Activated T-cell treated with anti-CD3 and anti-CD28 coated beads for 1 hour (primary cell): Measurements from ENCODE around the gene QRICH1.
"Not testable (repeated sequence)": the region's sequence is repeated elsewhere in the genome, so short reads cannot be mapped to it uniquely, and the experiment has no call there.

Experiments used
- DNase-seq: peaks from one replicate; pipeline ENCODE4 v3.0.0-alpha.2; 2020; ENCODE audit warnings: low read depth

QRICH1 gene

GRCh38 chr3:49017229-49017970, 76.5 kb downstream of the QRICH1 start:
- no peak for DNase-seq

DNA sequence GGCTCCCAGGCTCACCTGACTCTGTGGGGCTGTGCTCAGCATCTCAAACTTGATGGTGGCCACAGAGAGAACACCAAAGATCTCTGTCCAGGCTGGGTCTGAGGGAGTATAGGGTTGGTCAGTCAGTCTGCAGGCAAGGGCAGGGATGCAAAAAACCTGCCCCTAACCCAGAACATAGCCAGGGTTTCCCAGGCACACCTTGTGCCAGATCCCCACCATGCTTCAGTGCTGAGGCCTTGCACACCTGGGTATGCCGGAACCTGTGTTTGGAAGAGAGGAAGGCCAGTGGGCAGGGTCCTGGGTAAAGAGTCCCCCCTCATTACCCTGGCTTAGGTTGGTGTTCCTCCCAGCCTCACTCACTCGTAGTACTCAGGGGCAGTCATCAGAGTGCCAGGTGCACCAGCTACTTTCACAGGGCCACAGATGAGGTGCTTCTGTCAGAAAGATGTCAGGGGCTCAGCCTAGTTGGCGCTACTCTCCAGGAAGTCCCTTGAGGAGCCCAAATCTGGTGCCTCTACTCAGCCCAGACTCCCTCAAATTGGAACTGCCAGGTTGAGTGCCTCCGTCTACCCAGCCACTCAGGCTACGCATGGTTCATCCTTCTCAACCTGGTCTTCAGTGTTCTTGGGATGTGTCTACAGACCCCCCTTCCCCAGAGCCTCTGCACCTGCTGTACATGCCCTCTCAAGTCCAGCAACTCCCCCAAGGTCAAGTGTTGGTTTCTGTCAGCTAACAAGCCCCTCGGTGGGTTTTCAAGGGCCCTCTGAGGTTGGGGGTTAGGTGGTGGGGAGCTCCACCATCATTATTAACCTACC, 77.2 kb downstream of the QRICH1 start:
- DNase-seq = no peak

- DNase-seq = no peak
These were observed 78.1 kb downstream of the QRICH1 start for GRCh38 chr3:49015765-49016164.

- DNase-seq = no peak
These were observed 78.8 kb downstream of the QRICH1 start for GRCh38 chr3:49015072-49015471.

- DNase-seq = peak; percentile 40
These were observed 79.9 kb downstream of the QRICH1 start for GRCh38 chr3:49013738-49014660.

GRCh38 chr3:49013113-49013737, 80.6 kb downstream of the QRICH1 start:
- DNase-seq = no peak

GRCh38 chr3:49012441-49013017, 81.3 kb downstream of the QRICH1 start:
- no peak for DNase-seq

- no peak for DNase-seq
These were observed 84.5 kb downstream of the QRICH1 start for GRCh38 chr3:49009396-49009795.

GRCh38 chr3:49008627-49009026, 85.2 kb downstream of the QRICH1 start:
- not testable (repeated sequence) for DNase-seq

DNA sequence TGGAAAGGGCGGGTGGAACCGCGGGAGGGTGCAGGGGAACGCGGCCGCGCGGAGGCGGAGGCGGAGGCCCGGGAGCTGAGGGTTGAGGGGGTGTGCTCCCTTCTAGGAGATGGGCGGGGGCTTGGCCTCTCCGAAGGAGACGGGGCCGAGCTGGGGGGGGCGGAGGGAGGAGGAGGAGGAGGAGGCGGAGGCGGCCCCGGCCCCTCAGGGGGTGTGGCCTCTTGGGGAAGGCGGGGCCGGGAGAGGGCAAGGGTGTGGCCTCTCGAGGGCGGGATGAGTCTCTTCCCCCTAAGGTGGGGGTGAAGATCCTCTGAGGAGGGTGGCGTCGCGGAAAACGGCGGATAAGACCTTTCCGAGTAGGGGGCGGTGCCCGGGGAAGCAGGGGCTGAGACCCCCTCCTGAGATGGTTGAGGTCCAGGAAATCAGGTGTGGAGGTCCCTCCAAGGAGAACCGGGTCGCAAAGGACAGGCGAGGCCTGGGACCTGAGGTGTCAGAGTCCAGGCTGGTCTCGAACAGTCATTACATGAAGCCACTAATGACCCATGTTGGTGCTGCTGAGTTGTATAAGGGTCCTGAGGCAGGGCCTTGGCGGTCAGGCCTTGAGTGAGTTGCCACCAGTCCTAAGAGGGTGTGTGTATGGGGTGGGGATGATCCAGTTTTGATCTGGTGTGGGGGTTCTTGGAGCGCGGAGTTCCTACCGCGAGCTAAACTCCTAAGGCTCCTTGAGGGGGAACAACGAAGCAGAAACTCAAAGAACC, 85.9 kb downstream of the QRICH1 start:
- peak; percentile 84 for DNase-seq

GRCh38 chr3:49007068-49007770, 86.7 kb downstream of the QRICH1 start, which contains the start of gene WDR6:
Gene WDR6, plus strand, starts transcription at chr3:49007391. Its CDS starts 41 bp downstream, at chr3:49007432.
- peak; percentile 93 for DNase-seq

GRCh38 chr3:49006408-49007067, 87.3 kb downstream of the QRICH1 start:
- DNase-seq = no peak

GRCh38 chr3:49005998-49006397, 87.9 kb downstream of the QRICH1 start:
- no peak for DNase-seq

GRCh38 chr3:49005303-49005680, 88.6 kb downstream of the QRICH1 start:
- no peak for DNase-seq

DNA sequence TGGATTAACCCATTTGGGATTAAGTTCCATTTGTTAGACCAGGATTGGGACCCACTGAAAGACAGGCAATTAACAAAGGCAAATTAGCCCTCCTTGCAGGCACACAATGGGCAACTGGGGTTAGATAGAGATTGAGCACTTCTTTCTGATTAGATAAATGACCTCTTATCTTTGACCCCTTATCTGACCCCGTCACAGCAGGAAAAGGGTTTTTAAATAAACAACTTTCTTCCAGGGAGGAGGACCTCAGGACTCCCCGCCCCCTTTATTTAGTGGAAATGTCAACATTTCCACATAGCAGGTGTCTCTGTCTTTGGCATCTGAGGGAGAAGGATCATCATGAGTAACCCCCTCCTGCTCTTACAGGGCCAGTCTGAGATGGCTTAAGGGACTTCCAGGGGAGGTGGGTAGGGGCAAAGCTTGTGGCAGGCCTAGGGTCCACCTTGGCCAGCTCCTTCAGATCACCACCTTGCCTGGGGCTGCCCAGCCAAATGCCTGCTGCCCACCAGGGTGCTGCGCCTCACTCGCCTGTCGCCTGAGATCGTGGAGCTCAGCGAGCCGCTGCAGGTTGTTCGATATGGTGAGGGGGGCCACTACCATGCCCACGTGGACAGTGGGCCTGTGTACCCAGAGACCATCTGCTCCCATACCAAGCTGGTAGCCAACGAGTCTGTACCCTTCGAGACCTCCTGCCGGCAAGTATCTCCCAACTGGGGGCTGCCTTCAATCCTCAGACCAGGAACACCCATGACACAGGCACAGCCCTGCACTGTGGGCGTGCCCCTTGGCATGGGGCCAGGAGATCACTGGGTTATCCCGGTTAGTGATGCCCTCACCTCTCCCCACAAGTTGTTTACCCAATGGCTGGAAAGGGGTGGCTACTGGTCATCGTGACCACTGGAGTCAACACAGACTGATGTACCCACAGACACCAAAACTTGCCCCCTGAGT, 89.2 kb downstream of the QRICH1 start:
- no peak for DNase-seq

DNA sequence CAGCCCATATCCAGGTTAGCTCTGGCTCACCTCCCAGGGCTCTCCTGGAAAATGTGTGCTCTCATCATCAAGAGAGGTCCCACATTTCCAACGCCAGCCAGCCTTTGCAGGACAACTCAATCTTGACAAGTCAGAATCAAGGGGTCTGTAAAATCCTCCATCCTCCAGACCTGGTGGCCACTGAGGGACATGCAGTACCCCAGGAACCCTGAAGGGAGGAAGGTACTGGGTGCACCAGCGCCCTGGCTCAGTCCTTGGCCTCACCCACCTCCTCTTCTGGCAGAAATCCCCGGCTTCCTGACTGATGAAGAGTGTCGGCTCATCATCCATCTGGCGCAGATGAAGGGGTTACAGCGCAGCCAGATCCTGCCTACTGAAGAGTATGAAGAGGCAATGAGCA, 92.7 kb downstream of the QRICH1 start:
- no peak for DNase-seq

GRCh38 chr3:48999085-48999858, 94.6 kb downstream of the QRICH1 start:
- DNase-seq = no peak
